Muscle layer of duodenum (tissue), 2 donors: Measurements from ENCODE around the gene SMIM45.
"Not testable (repeated sequence)": the region's sequence is repeated elsewhere in the genome, so short reads cannot be mapped to it uniquely, and the experiment has no call there.

Source experiments
- H3K27ac ChIP-seq: one replicate; pipeline ENCODE4 v1.7.0; 2013; ENCODE audit warnings: mild to moderate bottlenecking, low read length
- H3K27me3 ChIP-seq: one replicate; pipeline ENCODE4 v1.7.0; 2013; ENCODE audit warnings: low read depth, mild to moderate bottlenecking, control low read depth, low read length
- H3K36me3 ChIP-seq, 2 donors: one replicate each; pipeline ENCODE4 v1.7.0; 2013; ENCODE audit warnings: low read length in 2 of 2, control low read depth in 1 of 2, mild to moderate bottlenecking in 1 of 2; ENCODE audit not compliant: insufficient read depth in 2 of 2, control insufficient read depth in 1 of 2
- H3K4me1 ChIP-seq, 2 donors: one replicate each; pipeline ENCODE4 v1.7.0; 2013; ENCODE audit warnings: low read length in 2 of 2, mild to moderate bottlenecking in 2 of 2, control low read depth in 1 of 2, moderate library complexity in 1 of 2; ENCODE audit not compliant: insufficient read depth in 2 of 2, control insufficient read depth in 1 of 2
- H3K4me3 ChIP-seq, 2 donors: one replicate each; pipeline ENCODE4 v1.7.0; 2013; ENCODE audit warnings: low read length in 2 of 2, low read depth in 1 of 2, mild to moderate bottlenecking in 1 of 2
- H3K9me3 ChIP-seq, 2 donors: one replicate each; pipeline ENCODE4 v1.7.0; 2013; ENCODE audit warnings: low read length in 2 of 2, control low read depth in 1 of 2, mild to moderate bottlenecking in 1 of 2; ENCODE audit not compliant: control insufficient read depth in 1 of 2
- donor health status: healthy.

Gene SMIM45

DNA sequence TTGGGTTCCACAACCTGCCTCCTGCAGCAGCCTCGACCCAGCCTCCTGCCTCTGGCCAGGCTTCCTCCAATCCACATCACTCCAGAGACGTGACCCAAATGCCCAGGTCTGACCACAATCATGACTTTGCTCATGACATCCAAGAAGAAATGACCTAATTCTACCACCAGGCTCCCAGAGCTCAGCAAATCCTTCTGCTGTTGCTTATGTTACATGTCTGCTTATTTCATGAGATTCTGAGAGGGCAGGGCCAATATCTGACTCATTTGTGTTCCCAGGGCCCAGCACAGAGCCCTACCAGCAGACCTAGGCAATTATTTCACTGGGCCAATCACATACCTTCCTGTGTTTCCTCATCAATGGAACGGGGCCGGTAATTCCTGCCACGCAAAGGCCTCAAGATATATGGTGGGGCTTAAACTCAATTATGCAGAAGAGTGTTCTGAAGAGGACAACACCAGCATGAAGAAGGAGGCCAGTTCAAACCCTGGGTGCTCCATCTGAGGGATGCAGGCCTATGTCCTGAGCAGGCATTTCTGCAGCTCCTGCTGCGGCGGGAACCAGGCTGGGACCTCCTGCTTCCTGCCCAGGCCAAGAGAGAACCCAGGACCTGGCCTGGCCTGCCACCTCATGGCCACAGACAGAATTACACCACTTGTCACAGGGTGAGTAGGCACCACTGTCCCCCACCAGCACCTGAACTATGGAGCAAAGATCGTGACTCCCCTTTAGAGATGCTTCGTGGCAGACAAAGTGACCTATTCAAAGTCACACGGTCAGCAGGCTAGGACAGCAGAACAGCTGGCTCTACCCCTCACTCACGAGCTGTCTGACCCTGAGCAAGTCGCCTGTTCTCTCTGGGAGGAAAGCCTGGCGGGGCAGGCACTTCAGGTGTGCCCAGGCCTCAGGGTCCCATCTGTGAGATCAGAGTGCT lies 10.9 kb upstream of the SMIM45 start:
- H3K27me3 ChIP-seq, result no peaks in the 10 kb centered on the region
- peak overlapping the region; percentile 87 for H3K27ac ChIP-seq
- no peaks in the 10 kb centered on the region for H3K9me3 ChIP-seq

DNA sequence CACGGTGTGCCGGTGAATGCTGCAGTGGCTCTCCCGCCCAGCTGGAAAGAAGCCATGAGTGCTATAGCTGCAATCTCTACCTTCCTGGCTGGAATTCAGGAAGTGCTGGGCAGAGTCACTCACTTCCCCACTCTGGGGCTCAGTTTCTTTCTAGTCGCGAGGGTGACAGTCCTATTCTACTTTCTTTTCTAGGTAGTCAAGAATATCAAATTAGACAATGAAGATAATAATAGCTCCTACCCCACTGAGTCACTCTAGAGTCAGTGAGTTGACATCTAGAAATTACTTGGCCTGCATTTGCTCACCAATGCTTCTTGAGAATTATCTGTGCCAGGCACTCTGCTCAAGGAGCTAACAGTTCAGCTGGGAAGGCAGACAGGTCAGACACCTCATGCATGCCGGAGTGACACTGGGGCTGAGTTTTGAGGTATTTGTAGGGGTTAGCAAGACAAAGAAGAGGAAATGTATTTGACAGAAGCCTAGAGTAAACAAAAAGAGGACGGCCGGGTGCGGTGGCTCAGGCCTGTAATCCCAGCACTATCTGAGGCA lies 8.2 kb upstream of the SMIM45 start:
- no peaks in the 10 kb centered on the region for H3K36me3 ChIP-seq
- H3K27ac ChIP-seq, result no peak overlapping the region
- H3K4me1 ChIP-seq, result peaks cover 9 to 16% of the 10 kb centered on the region in 2 donors

More for the DNA sequence above, 10.9 kb upstream of the SMIM45 start:
- Histone ChIP-seq H3K36me3 (no peaks in the 10 kb centered on the region), H3K4me1 (peaks cover 9 to 17% of the 10 kb centered on the region in 2 donors), H3K4me3 (no peak overlapping the region)

DNA sequence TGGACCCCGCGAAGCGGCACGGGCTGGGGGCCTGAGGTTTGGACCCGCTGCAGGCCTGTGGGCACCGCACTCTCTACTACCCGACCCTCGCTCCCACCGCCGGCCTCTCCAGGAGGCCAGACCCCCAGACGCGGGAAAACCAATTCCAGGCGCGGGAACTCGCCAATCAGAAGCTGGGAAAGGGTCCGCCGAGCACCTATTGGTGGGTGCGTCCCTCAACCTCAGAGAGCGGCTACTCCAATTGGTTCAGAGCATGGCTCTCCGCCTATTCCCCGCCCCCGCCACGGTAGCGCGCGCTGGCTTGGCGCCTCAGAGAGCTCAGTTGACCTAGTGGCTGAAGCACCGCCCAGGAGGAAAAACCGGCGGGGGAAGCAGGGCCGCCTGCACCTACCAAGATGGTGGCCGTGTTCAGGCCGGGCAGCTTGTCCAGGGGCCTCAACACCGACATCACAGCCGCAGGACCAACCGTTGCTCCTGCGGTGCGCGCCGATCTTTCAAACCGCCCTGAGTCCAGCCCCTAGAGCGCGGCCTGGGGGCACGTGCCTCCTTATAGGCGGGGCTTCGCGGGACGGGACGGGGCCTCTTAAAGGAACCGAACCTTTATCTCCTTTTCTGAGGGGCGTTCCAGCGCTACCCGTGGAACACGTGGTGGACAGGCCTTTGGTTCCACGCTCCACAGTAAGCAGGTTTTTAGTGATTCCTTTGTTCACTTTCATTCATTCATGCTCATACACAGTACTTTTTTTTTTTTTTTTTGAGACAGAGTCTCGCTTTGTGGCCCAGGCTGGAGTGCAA lies 5.1 kb upstream of the SMIM45 start, which contains the start of gene CENPM:
Gene CENPM, minus strand, starts transcription at position 524 of the 795 bp plus-strand sequence. Its CDS starts 76 bp downstream, at position 448.
- H3K9me3 ChIP-seq, result no peaks in the 10 kb centered on the region
- H3K27ac ChIP-seq, result no peak within 1 kb of the TSS
- peak within 1 kb of the TSS; percentile 74 to 96 for H3K4me3 ChIP-seq
- peaks cover 4 to 9% of the 10 kb centered on the region in 2 donors for H3K4me1 ChIP-seq
- no peaks in the 10 kb centered on the region for H3K27me3 ChIP-seq
- H3K36me3 ChIP-seq, result no peaks in the 10 kb centered on the region

More for the DNA sequence above, 8.2 kb upstream of the SMIM45 start:
- no peaks in the 10 kb centered on the region for H3K27me3 ChIP-seq
- H3K9me3 ChIP-seq, result no peaks in the 10 kb centered on the region
- no peak overlapping the region for H3K4me3 ChIP-seq

DNA sequence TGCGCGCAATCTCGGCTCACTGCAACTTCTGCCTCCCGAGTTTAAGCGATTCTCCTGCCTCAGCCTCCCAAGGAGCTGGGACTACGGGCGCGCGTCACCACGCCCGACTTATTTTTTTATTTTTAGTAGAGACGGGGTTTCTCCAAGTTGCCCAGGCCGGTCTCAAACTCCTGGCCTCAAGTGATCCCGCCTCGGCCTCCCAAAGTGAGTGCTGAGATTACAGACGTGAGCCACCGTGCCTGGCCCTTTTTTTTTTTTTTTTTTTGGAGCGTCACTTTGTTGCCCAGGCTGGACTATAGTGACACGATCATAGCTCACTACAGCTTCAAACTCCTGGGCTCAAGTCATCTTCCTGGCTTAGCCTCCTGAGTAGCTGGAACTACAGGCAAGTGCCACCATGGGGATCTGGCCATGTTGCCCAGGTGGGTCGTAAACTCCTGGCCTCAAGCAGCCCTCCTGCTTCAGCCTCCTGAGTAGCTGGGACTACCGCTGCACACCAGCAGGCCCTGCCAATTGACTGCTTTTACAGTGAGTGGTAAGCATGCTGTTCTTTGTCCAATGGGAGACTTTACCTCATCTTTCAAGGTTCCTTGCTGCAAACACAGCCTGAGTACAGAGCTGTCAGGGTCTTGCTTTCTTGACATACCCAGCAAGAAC lies 4.4 kb upstream of the SMIM45 start:
- peaks cover 4 to 9% of the 10 kb centered on the region in 2 donors for H3K4me1 ChIP-seq
- peak overlapping the region; percentile 74 to 96 for H3K4me3 ChIP-seq
- no peaks in the 10 kb centered on the region for H3K9me3 ChIP-seq
- no peaks in the 10 kb centered on the region for H3K27me3 ChIP-seq
- H3K27ac ChIP-seq, result no peak overlapping the region
- no peaks in the 10 kb centered on the region for H3K36me3 ChIP-seq

DNA sequence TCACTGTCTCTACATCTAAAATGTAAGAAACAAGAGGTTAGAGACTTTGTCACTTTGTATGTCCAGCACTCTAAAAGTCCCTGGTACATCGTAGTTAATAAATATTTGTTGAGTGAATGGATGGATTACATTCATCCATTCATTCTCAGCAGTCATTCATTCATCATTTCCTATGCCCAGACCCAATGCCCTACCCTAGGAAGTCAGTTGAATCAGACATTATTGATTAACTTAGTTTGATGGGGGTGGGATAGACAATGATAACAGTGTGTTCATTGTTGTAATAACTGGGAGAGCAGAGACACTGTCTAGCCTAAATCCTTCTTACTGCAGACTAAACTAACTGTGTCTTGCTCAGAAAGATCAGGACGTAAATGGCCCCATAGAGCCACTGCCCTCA lies 3.8 kb upstream of the SMIM45 start:
- H3K4me3 ChIP-seq, result no peak overlapping the region
- peaks cover 4 to 9% of the 10 kb centered on the region in 2 donors for H3K4me1 ChIP-seq
- H3K36me3 ChIP-seq, result no peaks in the 10 kb centered on the region
- H3K27me3 ChIP-seq, result no peaks in the 10 kb centered on the region
- H3K9me3 ChIP-seq, result no peaks in the 10 kb centered on the region
- H3K27ac ChIP-seq, result no peak overlapping the region

DNA sequence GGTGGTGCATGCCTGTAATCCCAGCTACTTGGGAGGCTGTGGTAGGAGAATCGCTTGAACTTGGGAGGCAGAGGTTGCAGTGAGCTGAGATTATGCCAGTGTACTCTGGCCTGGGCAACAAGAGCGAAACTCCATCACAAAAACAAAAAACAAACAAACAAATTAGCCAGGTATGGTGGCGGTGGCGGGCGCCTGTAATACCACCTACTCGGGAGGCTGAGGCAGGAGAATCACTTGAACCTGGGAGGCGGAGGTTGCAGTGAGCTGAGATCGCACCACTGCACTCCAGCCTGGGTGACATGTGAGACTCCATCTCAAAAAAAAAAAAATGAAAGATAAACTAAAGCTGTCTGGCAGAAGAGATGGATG lies 3.0 kb upstream of the SMIM45 start:
- not testable (repeated sequence) for H3K9me3 ChIP-seq, H3K4me1 ChIP-seq, H3K36me3 ChIP-seq, H3K27me3 ChIP-seq, H3K27ac ChIP-seq, H3K4me3 ChIP-seq

DNA sequence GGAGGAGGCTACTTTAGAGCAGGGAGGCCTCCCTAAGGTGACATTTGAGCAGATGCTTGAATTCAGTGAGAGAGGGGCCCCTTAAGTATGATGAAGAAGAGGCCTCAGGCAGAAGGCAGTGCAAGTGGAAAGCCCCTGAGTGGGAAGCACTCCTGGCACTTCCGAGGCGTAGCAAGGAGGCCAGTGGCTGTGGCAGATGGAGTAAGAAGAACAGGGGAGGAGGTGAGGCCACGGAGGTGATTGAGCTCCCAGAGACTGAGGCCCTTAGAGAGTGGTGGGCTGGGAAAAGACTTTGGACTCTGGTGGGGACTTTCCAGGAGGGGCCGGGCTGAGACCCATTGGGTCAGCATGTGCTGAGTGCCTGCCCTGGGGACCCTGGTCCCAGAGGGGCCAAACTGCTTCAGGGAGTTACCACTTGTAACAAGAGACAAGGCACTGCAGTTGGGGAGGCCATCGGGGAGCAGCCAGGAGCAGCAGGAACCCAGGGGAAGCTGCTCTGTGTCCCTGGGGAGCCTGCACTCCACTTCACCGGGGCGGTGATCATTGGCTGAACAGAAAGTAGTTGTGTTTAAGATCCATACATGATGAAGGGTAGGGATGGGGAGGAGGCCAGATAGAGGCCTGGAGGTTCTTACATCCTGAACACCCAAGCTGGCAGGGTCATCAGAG lies 2.5 kb upstream of the SMIM45 start:
- Histone ChIP-seq H3K36me3 (no peaks in the 10 kb centered on the region), H3K4me3 (no peak overlapping the region), H3K27me3 (no peaks in the 10 kb centered on the region), H3K4me1 (peaks cover 4 to 9% of the 10 kb centered on the region in 2 donors), H3K9me3 (no peaks in the 10 kb centered on the region), H3K27ac (no peak overlapping the region)

DNA sequence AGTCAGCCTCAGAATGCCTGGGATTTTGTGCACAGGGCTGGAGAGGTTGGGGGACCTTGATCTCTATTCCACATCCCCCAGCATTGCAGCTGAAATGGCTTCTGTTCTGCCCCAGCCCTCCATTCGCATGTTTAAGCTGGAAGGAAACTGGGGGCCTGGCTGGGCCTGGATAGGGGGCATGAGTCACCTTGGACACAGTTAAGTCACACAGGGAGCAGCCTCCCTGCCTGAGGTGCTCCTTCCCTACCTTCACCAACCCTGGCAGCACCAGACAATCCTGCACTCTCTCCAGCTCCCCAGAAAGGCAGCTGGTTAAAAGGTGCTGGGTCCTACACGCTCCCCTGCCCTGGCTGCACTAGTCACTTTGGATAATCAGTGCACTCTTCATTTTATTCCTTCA lies 763 bp downstream of the SMIM45 start:
- peaks cover 0 to 5% of the 10 kb centered on the region in 2 donors for H3K4me1 ChIP-seq
- no peaks in the 10 kb centered on the region for H3K27me3 ChIP-seq
- H3K27ac ChIP-seq, result no peak overlapping the region
- no peaks in the 10 kb centered on the region for H3K36me3 ChIP-seq
- H3K4me3 ChIP-seq, result no peak overlapping the region
- no peaks in the 10 kb centered on the region for H3K9me3 ChIP-seq

DNA sequence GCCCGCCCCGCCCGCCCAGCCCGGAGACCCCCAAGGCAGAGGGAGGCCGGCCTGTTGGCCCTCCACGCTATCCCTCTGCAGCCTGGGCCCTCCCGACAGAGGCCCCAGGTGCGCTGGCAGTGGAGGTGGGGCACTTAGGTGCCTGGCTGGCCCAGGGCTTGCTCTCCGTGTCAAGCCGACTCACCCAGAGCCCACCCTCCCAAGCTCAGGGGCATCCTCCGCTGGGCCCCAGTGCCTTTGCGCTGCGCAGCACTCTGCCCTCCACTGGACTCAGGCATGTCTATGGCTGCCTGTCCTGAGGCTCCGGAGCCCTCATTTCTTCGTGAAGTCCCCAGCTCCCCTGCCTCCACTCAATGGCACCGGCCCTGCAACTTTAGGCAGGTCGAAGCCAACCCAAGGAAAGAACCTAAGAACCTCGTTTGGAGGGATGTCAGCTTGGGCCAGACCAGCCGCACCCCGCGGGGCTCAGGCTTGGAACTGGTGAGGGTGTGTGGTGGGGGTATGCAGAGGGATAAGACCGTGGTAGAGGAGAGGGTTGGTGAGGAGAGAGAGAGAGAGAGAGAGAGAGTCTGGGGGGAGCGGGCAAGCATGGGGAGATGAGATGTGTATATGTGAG lies 6.1 kb downstream of the SMIM45 start:
- Histone ChIP-seq H3K4me1 (peaks cover 0 to 5% of the 10 kb centered on the region in 2 donors), H3K4me3 (no peak overlapping the region), H3K27ac (no peak overlapping the region)

DNA sequence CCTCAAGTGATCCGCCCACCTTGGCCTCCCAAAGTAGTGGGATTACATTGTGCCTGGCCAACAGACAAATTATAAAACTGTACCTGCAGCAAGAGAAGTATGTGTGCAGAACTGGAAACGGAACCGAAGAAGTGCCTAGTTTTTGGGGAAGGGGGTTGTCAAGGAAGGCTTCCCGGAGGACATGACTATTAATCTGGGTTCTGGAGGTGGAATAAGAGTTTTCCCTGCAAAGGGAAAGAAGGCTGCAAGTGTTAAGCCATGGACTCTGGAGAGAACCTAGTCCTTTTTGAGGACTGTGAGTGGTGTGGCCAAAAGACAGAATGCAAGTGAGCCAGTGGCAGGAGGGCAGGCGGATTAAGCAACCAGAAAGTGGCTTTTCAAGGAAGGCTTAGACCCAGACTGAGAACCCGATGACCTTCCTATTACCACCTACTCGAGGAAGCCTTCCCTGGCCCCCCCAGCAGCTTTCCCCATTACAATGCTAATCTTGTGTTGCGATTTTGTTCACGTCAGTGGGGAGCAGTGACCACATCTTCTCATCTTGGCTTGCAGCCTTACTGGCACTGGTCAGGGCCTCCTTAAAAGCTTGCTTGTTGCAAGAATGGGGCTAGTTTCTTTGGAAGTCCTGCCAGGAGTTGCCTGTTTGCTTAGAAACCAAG lies 11.6 kb downstream of the SMIM45 start:
- Histone ChIP-seq H3K4me1 (no peaks in the 10 kb centered on the region), H3K9me3 (no peaks in the 10 kb centered on the region), H3K4me3 (no peak overlapping the region), H3K27ac (no peak overlapping the region), H3K27me3 (no peaks in the 10 kb centered on the region), H3K36me3 (no peaks in the 10 kb centered on the region)

More for the DNA sequence above, 6.1 kb downstream of the SMIM45 start:
- Histone ChIP-seq H3K27me3 (no peaks in the 10 kb centered on the region), H3K36me3 (no peaks in the 10 kb centered on the region), H3K9me3 (no peaks in the 10 kb centered on the region)
